Ectodermal cell (in vitro differentiated cells): ENCODE measurements around the gene CLDN10.

Experiments
- H3K27ac ChIP-seq: 2 replicates; pipeline ENCODE4 v1.7.0; 2013; ENCODE audit warnings: mild to moderate bottlenecking, low read depth, low read length; ENCODE audit not compliant: insufficient read depth, poor library complexity, severe bottlenecking
- H3K27me3 ChIP-seq: 2 replicates; pipeline ENCODE4 v1.7.0; 2013; ENCODE audit warnings: mild to moderate bottlenecking, low read length; ENCODE audit not compliant: insufficient read depth, control insufficient read depth, poor library complexity, severe bottlenecking
- H3K36me3 ChIP-seq: one replicate; pipeline ENCODE4 v1.7.0; 2013; ENCODE audit warnings: low read length; ENCODE audit not compliant: control insufficient read depth, insufficient read depth
- H3K4me1 ChIP-seq: one replicate; pipeline ENCODE4 v1.7.0; 2013; ENCODE audit warnings: low read length; ENCODE audit not compliant: control insufficient read depth, insufficient read depth
- H3K4me3 ChIP-seq: 2 replicates; pipeline ENCODE4 v1.7.0; 2013; ENCODE audit warnings: low read depth, low read length, control low read depth; ENCODE audit not compliant: insufficient read depth
- H3K9me3 ChIP-seq: 2 replicates; pipeline ENCODE4 v1.7.0; 2013; ENCODE audit warnings: mild to moderate bottlenecking, low read length, moderate library complexity; ENCODE audit not compliant: control insufficient read depth
- WGBS, 2 experiments: methylation state at CpG; one replicate each; pipeline ENCODE4 v1.1.7; 2013; ENCODE audit warnings: missing lambda C conversion rate in 2 of 2; 5-methylcytosine and 5-hydroxymethylcytosine counted together

CLDN10 gene

GRCh38 chr13:95588721-95589120 is 36.2 kb downstream of the CLDN10 start:
- peaks cover 47% of the 10 kb centered on the region for H3K36me3 ChIP-seq
- no peaks in the 10 kb centered on the region for H3K9me3 ChIP-seq
- H3K4me3 ChIP-seq, result no peak overlapping the region
- WGBS, 2 experiments, result 90% methylated on average over 2 of the region's 2 CpGs; no CpG with 5 or more reads in 1 of the 2 experiments
- H3K4me1 ChIP-seq, result no peaks in the 10 kb centered on the region
- no peaks in the 10 kb centered on the region for H3K27me3 ChIP-seq
- H3K27ac ChIP-seq, result no peak overlapping the region

GRCh38 chr13:95593462-95593861 is 40.9 kb downstream of the CLDN10 start:
- Histone ChIP-seq H3K27me3 (no peaks in the 10 kb centered on the region), H3K27ac (no peak overlapping the region), H3K9me3 (no peaks in the 10 kb centered on the region), H3K4me1 (no peaks in the 10 kb centered on the region), H3K36me3 (peaks cover 23% of the 10 kb centered on the region), H3K4me3 (no peak overlapping the region)
- 100% methylated on average over 1 of the region's 1 CpG for WGBS, 2 experiments

- Histone ChIP-seq H3K36me3 (peaks cover 12% of the 10 kb centered on the region), H3K27me3 (no peaks in the 10 kb centered on the region), H3K4me1 (no peaks in the 10 kb centered on the region), H3K27ac (no peak overlapping the region), H3K9me3 (no peaks in the 10 kb centered on the region), H3K4me3 (no peak overlapping the region)
- WGBS, 2 experiments, result 88 to 89% methylated on average over 1 of the region's 1 CpG
Observed at GRCh38 chr13:95596701-95597100, 44.2 kb downstream of the CLDN10 start.

GRCh38 chr13:95601216-95601615 is 48.7 kb downstream of the CLDN10 start:
- WGBS, 2 experiments, result 88 to 91% methylated on average over 2 of the region's 2 CpGs
- peaks cover 35% of the 10 kb centered on the region for H3K36me3 ChIP-seq
- no peaks in the 10 kb centered on the region for H3K27me3 ChIP-seq
- H3K4me1 ChIP-seq, result no peaks in the 10 kb centered on the region
- H3K9me3 ChIP-seq, result no peaks in the 10 kb centered on the region
- no peak overlapping the region for H3K27ac ChIP-seq
- no peak overlapping the region for H3K4me3 ChIP-seq

GRCh38 chr13:95601906-95602305 is 49.4 kb downstream of the CLDN10 start:
- Histone ChIP-seq H3K4me3 (no peak overlapping the region), H3K36me3 (peaks cover 35% of the 10 kb centered on the region), H3K9me3 (no peaks in the 10 kb centered on the region), H3K27me3 (no peaks in the 10 kb centered on the region), H3K27ac (no peak overlapping the region), H3K4me1 (no peaks in the 10 kb centered on the region)
- WGBS, 2 experiments, result 93 to 95% methylated on average over 6 of the region's 6 CpGs

- Histone ChIP-seq H3K4me3 (no peak overlapping the region), H3K27ac (no peak overlapping the region), H3K36me3 (peaks cover 36% of the 10 kb centered on the region), H3K4me1 (no peaks in the 10 kb centered on the region), H3K27me3 (no peaks in the 10 kb centered on the region), H3K9me3 (no peaks in the 10 kb centered on the region)
- 95 to 98% methylated on average over 12 of the region's 12 CpGs for WGBS, 2 experiments
Observed at GRCh38 chr13:95603887-95604555, 51.5 kb downstream of the CLDN10 start.

- peaks cover 37% of the 10 kb centered on the region for H3K36me3 ChIP-seq
- 97 to 100% methylated on average over 2 to 3 of the region's 3 CpGs for WGBS, 2 experiments
- H3K4me1 ChIP-seq, result no peaks in the 10 kb centered on the region
- no peaks in the 10 kb centered on the region for H3K27me3 ChIP-seq
- no peak overlapping the region for H3K4me3 ChIP-seq
- H3K27ac ChIP-seq, result no peak overlapping the region
- H3K9me3 ChIP-seq, result no peaks in the 10 kb centered on the region
Observed at GRCh38 chr13:95604556-95604915, 52.0 kb downstream of the CLDN10 start.

- Histone ChIP-seq H3K9me3 (no peaks in the 10 kb centered on the region), H3K4me3 (no peak overlapping the region), H3K27me3 (no peaks in the 10 kb centered on the region), H3K4me1 (no peaks in the 10 kb centered on the region), H3K27ac (no peak overlapping the region), H3K36me3 (peaks cover 44% of the 10 kb centered on the region)
- 95 to 97% methylated on average over 3 of the region's 3 CpGs for WGBS, 2 experiments
Observed at GRCh38 chr13:95605448-95606125, 53.1 kb downstream of the CLDN10 start.

GRCh38 chr13:95607366-95607765 is 54.8 kb downstream of the CLDN10 start:
- H3K9me3 ChIP-seq, result no peaks in the 10 kb centered on the region
- 75 to 96% methylated on average over 1 of the region's 1 CpG for WGBS, 2 experiments

GRCh38 chr13:95608640-95609323 is 56.3 kb downstream of the CLDN10 start:
- H3K36me3 ChIP-seq, result peaks cover 44% of the 10 kb centered on the region
- no peak overlapping the region for H3K4me3 ChIP-seq
- H3K27ac ChIP-seq, result no peak overlapping the region
- H3K4me1 ChIP-seq, result no peaks in the 10 kb centered on the region
- H3K27me3 ChIP-seq, result no peaks in the 10 kb centered on the region
- no peaks in the 10 kb centered on the region for H3K9me3 ChIP-seq
- WGBS, 2 experiments, result 97 to 99% methylated on average over 6 of the region's 6 CpGs

More at GRCh38 chr13:95607366-95607765, 54.8 kb downstream of the CLDN10 start:
- H3K27ac ChIP-seq, result no peak overlapping the region
- H3K27me3 ChIP-seq, result no peaks in the 10 kb centered on the region
- H3K4me3 ChIP-seq, result no peak overlapping the region
- H3K36me3 ChIP-seq, result peaks cover 55% of the 10 kb centered on the region
- no peaks in the 10 kb centered on the region for H3K4me1 ChIP-seq
